ENCODE measurements around the gene AIFM3. TPM values are rescaled to one million over a fixed set of nuclear protein-coding genes. Genes with fewer than 3 reads are reported as not detected.
A peak's percentile ranks its signal among the peaks of the same experiment; 100 is the strongest.
"Not testable (repeated sequence)": the region's sequence is repeated elsewhere in the genome, so short reads cannot be mapped to it uniquely, and the experiment has no call there.

The AIFM3 gene
- total and polyA plus RNA-seq, 2 experiments from 2014 or later = 0.45 to 1.5 TPM

DNA sequence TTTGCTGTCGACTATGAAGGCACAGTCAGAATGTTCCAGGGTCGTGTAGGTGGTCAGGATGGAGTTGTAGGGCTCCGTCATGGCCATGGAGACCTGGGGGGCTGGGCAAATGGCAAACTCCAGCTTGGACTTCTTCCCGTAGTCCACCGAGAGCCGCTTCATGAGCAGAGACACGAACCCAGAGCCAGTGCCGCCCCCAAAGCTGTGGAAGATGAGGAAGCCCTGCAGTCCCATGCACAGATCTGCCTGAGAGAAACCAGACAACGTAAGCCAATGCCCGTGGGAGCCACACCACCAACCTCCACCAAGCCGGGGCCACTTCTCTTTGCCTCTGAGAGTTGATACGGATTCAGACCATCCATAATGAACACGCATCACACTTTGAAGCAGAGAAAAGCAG lies 42.2 kb downstream of the AIFM3 start:
- H3K9me2 ChIP-seq (ENCODE audit: insufficient read depth); H4K20me1 ChIP-seq (replicated peaks; ENCODE audit: insufficient read depth); H3K79me2 ChIP-seq (replicated peaks; ENCODE audit: insufficient read depth); H3K27me3 Mint-ChIP-seq (ENCODE audit: insufficient read depth, low read depth, poor library complexity); H2AFZ ChIP-seq; H3K4me2 ChIP-seq; H3K27ac ChIP-seq (ENCODE audit: low read depth); H3F3A ChIP-seq (replicated peaks; ENCODE audit: low read depth); ATAC-seq; H3K4me3 Mint-ChIP-seq; DNase-seq (ENCODE audit: low spot score); H3K4me3 ChIP-seq; H3K27ac Mint-ChIP-seq; H3K27me3 ChIP-seq (ENCODE audit: insufficient read depth); H3K36me3 Mint-ChIP-seq (ENCODE audit: low read depth); H3K36me3 ChIP-seq (ENCODE audit: insufficient read depth); H3K9me3 Mint-ChIP-seq: not testable (repeated sequence)
- H3K4me1 Mint-ChIP-seq = peaks cover 32% of the 10 kb centered on the region
- H3K4me1 ChIP-seq (ENCODE audit: insufficient read depth) = peaks cover 12% of the 10 kb centered on the region

DNA sequence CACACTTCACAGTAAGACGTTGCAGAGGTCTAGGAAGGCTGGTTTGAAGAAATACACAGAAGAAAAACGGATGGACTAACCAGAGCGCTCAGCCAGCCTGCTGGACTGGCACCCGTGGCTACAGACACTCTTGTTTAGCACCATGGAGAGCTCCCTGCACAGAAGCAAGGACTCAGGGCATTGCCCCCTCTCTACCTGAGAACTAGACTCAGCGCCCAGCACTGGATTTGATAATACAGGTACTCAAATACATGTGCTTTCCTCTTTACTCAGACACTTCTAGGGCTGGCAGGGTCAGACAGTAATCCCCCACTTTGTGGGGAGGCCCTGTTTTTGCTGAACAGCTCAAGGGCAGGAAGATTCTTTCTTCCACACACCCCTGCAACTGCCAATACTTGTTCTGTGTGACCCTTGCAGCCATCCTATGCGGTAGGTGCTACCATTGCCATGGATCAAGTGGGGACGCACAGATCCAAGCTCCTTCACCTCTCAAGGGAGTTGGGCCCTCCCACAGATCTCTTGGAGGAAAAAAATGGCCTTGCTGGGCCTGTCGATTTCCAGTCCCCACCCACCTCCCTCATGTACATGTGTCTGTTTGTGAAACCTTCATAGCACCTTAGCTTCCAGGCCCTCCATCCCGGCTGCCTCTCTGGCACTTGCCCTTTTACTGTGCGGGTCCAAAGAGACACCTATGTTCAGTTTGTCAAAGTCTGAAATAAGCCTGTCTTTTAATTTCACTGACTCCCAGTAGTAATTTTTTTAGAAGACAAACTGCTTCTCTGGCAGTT lies 42.8 kb downstream of the AIFM3 start:
- Histone ChIP-seq H4K20me1 (replicated peaks; ENCODE audit: insufficient read depth) (no peaks in the 10 kb centered on the region), H3K4me2 (peak overlapping the region; percentile 73), H3K79me2 (replicated peaks; ENCODE audit: insufficient read depth) (no peaks in the 10 kb centered on the region), H3K27me3 (ENCODE audit: insufficient read depth) (no peaks in the 10 kb centered on the region), H3K27ac (ENCODE audit: low read depth) (peak overlapping the region; percentile 78), H3K4me3 (peak overlapping the region; percentile 38), H2AFZ (no peak overlapping the region), H3K9me2 (ENCODE audit: insufficient read depth) (no peaks in the 10 kb centered on the region), H3K4me1 (ENCODE audit: insufficient read depth) (peaks cover 18% of the 10 kb centered on the region), H3K36me3 (ENCODE audit: insufficient read depth) (no peaks in the 10 kb centered on the region), H3F3A (replicated peaks; ENCODE audit: low read depth) (no peaks in the 10 kb centered on the region)
- H3K4me1 Mint-ChIP-seq = peaks cover 38% of the 10 kb centered on the region
- H3K4me3 Mint-ChIP-seq = peak overlapping the region; percentile 62
- H3K9me3 Mint-ChIP-seq = no peaks in the 10 kb centered on the region
- H3K36me3 Mint-ChIP-seq (ENCODE audit: low read depth) = no peaks in the 10 kb centered on the region
- DNase-seq (ENCODE audit: low spot score) (peak; percentile 83), ATAC-seq (peak; percentile 50)
- peaks cover 9% of the 10 kb centered on the region for H3K27me3 Mint-ChIP-seq (ENCODE audit: insufficient read depth, low read depth, poor library complexity)
- peak overlapping the region; percentile 65; the same call in 1 of the 2 replicates for H3K27ac Mint-ChIP-seq
- TF ChIP-seq EZH2phosphoT487 (IDR thresholded peaks at IDR 0.05; ENCODE audit: unreplicated experiment) = no peak
- TF ChIP-seq, protein P1, sequence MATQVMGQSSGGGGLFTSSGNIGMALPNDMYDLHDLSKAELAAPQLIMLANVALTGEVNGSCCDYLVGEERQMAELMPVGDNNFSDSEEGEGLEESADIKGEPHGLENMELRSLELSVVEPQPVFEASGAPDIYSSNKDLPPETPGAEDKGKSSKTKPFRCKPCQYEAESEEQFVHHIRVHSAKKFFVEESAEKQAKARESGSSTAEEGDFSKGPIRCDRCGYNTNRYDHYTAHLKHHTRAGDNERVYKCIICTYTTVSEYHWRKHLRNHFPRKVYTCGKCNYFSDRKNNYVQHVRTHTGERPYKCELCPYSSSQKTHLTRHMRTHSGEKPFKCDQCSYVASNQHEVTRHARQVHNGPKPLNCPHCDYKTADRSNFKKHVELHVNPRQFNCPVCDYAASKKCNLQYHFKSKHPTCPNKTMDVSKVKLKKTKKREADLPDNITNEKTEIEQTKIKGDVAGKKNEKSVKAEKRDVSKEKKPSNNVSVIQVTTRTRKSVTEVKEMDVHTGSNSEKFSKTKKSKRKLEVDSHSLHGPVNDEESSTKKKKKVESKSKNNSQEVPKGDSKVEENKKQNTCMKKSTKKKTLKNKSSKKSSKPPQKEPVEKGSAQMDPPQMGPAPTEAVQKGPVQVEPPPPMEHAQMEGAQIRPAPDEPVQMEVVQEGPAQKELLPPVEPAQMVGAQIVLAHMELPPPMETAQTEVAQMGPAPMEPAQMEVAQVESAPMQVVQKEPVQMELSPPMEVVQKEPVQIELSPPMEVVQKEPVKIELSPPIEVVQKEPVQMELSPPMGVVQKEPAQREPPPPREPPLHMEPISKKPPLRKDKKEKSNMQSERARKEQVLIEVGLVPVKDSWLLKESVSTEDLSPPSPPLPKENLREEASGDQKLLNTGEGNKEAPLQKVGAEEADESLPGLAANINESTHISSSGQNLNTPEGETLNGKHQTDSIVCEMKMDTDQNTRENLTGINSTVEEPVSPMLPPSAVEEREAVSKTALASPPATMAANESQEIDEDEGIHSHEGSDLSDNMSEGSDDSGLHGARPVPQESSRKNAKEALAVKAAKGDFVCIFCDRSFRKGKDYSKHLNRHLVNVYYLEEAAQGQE (IDR thresholded peaks at IDR 0.05; ENCODE audit: unreplicated experiment) = peak; percentile 86
- TF ChIP-seq, protein P2, sequence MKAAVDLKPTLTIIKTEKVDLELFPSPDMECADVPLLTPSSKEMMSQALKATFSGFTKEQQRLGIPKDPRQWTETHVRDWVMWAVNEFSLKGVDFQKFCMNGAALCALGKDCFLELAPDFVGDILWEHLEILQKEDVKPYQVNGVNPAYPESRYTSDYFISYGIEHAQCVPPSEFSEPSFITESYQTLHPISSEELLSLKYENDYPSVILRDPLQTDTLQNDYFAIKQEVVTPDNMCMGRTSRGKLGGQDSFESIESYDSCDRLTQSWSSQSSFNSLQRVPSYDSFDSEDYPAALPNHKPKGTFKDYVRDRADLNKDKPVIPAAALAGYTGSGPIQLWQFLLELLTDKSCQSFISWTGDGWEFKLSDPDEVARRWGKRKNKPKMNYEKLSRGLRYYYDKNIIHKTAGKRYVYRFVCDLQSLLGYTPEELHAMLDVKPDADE (IDR thresholded peaks at IDR 0.05) = no peak
